HTR-8/SVneo (cell line): ENCODE results near the gene CASS4.

ENCODE experiments used
- DNase-seq: peaks from one replicate; pipeline ENCODE4 v3.0.0; 2011; ENCODE audit warnings: low spot score, mixed read lengths; ENCODE audit not compliant: insufficient read length
- FAIRE-seq: peaks from 2 replicates; lab custom pipeline; 2011; peaks lifted over from hg19 to GRCh38; lab: Jason Lieb, UNC

The CASS4 gene

GRCh38 chr20:56420940-56421688 lies 9.1 kb downstream of the CASS4 start:
- no peak for FAIRE-seq
- DNase-seq: no peak

GRCh38 chr20:56422076-56422823 lies 10.2 kb downstream of the CASS4 start:
- FAIRE-seq (no peak), DNase-seq (peak; percentile 96)

- DNase-seq: no peak
- FAIRE-seq: peak; percentile 97
Observed at GRCh38 chr20:56422824-56423189, 10.7 kb downstream of the CASS4 start.

GRCh38 chr20:56423211-56423610 lies 11.2 kb downstream of the CASS4 start:
- FAIRE-seq: no peak

GRCh38 chr20:56423886-56424285 lies 11.8 kb downstream of the CASS4 start:
- no peak for FAIRE-seq
- DNase-seq: no peak

More at GRCh38 chr20:56423211-56423610, 11.2 kb downstream of the CASS4 start:
- DNase-seq: no peak

- DNase-seq (no peak), FAIRE-seq (no peak)
Observed at GRCh38 chr20:56424931-56425330, 12.9 kb downstream of the CASS4 start.

GRCh38 chr20:56426026-56426425 lies 14.0 kb downstream of the CASS4 start:
- FAIRE-seq: peak; percentile 70
- DNase-seq: no peak

GRCh38 chr20:56426926-56427325 lies 14.9 kb downstream of the CASS4 start:
- DNase-seq (no peak), FAIRE-seq (peak; percentile 36)

- no peak for FAIRE-seq
- no peak for DNase-seq
Observed at GRCh38 chr20:56427797-56428196, 15.7 kb downstream of the CASS4 start.

- FAIRE-seq: no peak
- no peak for DNase-seq
Observed at GRCh38 chr20:56428410-56428809, 16.4 kb downstream of the CASS4 start.

GRCh38 chr20:56428881-56429280 lies 16.8 kb downstream of the CASS4 start:
- FAIRE-seq: no peak

GRCh38 chr20:56429502-56429901 lies 17.4 kb downstream of the CASS4 start:
- DNase-seq (peak; percentile 61), FAIRE-seq (peak; percentile 98)

More at GRCh38 chr20:56428881-56429280, 16.8 kb downstream of the CASS4 start:
- no peak for DNase-seq

GRCh38 chr20:56429941-56430340 lies 17.9 kb downstream of the CASS4 start:
- no peak for DNase-seq
- no peak for FAIRE-seq

GRCh38 chr20:56430461-56430860 lies 18.4 kb downstream of the CASS4 start:
- no peak for DNase-seq
- FAIRE-seq: peak; percentile 91

GRCh38 chr20:56430957-56431356 lies 18.9 kb downstream of the CASS4 start:
- FAIRE-seq: peak; percentile 51
- no peak for DNase-seq

GRCh38 chr20:56431471-56431870 lies 19.4 kb downstream of the CASS4 start:
- DNase-seq (no peak), FAIRE-seq (peak; percentile 68)

- FAIRE-seq: no peak
- DNase-seq: no peak
Observed at GRCh38 chr20:56433221-56433879, 21.3 kb downstream of the CASS4 start.

GRCh38 chr20:56433880-56434255 lies 21.8 kb downstream of the CASS4 start:
- DNase-seq (no peak), FAIRE-seq (peak; percentile 93)

GRCh38 chr20:56437196-56437960 lies 25.3 kb downstream of the CASS4 start:
- no peak for DNase-seq
- FAIRE-seq: peak; percentile 87

- no peak for DNase-seq
- FAIRE-seq: no peak
Observed at GRCh38 chr20:56438284-56438683, 26.2 kb downstream of the CASS4 start.
